ENCODE results near the gene RASL10B.

The RASL10B gene

GRCh38 chr17:35717475-35717874 lies 14.0 kb upstream of the RASL10B start:
- no peak for DNase-seq (ENCODE audit: low spot score)

- no peak for DNase-seq (ENCODE audit: low spot score)
Observed at GRCh38 chr17:35723735-35724134, 7.7 kb upstream of the RASL10B start.

GRCh38 chr17:35725058-35725457 lies 6.4 kb upstream of the RASL10B start:
- DNase-seq (ENCODE audit: low spot score): no peak

GRCh38 chr17:35725802-35726126 lies 5.7 kb upstream of the RASL10B start:
- DNase-seq (ENCODE audit: low spot score): no peak

GRCh38 chr17:35726127-35726952 lies 5.1 kb upstream of the RASL10B start:
- peak; percentile 35 for DNase-seq (ENCODE audit: low spot score)

GRCh38 chr17:35726953-35727460 lies 4.4 kb upstream of the RASL10B start:
- DNase-seq (ENCODE audit: low spot score): no peak

DNA sequence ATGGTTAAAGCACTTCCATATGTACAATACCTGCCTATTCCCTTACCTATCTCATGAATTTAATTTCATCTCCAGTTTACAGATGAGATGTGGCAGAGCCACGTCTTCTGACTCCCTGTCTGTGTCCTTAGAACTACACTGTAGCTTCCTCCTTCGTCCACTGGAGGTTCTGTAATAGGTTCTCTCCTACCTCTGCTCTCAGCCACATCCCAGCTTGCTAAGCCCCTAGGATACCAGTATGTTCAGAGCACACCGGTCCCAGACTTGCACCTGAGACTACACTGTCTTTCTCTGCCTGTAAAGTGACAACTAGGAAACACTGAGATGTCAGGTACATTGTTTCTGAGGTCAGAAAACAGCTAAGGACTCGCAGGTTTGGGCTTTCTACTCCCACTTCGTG lies 3.8 kb upstream of the RASL10B start:
- no peak for DNase-seq (ENCODE audit: low spot score)

GRCh38 chr17:35728551-35728950 lies 2.9 kb upstream of the RASL10B start:
- DNase-seq (ENCODE audit: low spot score): no peak

DNA sequence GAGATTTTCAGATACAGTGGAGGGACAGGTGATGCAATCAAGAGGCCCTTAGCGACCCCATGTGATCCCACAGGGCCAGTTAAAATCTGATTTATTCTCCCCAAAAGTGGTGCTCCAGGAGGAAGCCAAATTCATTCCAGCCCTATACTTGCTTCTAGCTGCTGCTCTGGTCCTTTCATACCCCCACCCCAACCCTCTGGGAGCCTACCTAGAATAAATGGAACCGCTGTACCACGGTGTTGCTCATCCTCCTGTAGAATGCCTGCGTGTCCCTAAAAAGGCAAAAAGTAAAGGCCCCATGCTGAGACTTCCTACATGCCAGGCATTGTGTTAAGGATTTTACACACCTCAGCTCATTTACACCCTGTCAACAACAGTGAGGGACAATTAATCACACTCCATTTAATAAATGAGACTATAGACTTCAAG lies 2.0 kb upstream of the RASL10B start:
- no peak for DNase-seq (ENCODE audit: low spot score)

GRCh38 chr17:35730400-35731005 lies 936 bp upstream of the RASL10B start:
- DNase-seq (ENCODE audit: low spot score): no peak

DNA sequence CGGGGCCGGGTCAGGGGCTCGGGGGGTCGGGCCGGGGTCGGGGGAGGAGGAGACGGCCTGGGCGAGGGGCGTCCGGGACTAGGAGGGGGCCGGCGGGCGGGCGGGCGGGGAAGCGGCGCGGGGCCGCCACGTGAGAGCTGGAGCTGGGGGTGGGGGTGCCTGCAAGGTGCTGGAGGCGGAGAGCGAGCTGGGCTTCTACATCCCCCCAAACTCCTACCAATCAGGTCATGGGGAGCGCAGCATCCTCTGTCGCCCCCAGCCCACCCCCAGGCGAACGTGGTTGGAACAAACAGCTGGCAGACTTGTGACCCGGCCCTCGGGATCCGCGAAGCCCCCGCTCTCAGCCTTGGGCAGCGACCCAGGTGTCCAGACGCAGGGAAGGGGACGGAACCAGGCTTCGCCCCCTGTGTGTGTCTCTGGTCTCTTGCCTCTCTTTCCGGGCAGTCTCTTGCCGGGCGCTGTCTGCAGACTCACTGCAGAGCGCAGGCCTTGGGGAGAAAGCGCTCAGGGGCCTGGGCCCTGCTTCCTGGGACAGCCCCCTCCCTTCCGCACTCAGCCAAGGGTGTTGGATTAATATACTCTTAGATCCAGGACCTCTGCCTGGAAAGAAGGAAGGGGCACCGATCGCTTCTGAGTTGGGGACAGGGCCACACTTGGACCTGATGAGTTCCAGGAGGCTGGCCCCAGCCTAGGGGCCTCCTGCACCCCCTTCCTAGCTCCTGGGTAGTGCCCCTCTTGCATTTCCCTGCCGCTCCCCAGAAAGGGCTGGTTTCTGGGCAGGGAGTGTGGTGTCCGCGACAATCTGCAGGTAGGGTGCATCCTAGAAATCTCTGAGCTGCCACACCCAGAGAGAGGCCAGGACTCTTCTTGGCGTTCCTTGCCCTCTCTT lies 722 bp downstream of the RASL10B start:
- peak; percentile 47 for DNase-seq (ENCODE audit: low spot score)

DNA sequence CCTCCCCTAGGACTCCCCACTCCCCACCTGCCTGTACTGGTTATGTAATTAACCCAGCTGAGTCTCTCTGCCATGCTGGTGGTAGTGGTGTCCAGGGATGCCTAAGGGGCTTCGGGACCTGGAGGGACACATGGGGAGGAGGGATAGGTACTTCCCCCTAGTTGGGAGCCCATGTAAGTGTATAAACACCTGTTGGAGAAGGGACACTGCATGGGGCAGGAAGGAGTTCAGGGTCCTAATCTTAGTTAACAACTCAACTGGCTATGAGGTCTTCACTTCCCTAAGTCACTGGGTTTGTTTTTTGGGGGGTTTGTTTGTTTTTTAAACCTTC lies 1.3 kb downstream of the RASL10B start:
- no peak for DNase-seq (ENCODE audit: low spot score)

DNA sequence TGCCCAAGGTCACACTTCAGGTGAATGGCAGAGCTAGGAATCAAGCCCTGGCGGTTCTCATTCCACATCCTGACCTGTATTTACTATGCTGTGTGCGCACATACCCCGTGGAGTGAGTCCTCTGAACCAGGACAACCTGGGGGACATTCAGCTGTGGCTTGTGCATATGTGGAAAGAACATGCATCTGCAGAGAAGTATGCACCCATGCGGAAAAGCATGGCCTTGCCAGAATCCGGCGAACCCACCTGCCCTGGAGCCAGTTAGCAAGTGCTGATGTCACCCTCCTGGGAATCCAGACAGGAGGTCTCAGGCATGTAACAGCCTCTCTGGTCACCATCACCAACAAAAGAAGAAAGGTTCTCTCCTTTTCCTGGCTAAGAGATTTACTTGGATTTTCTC lies 1.9 kb downstream of the RASL10B start:
- no peak for DNase-seq (ENCODE audit: low spot score)

DNA sequence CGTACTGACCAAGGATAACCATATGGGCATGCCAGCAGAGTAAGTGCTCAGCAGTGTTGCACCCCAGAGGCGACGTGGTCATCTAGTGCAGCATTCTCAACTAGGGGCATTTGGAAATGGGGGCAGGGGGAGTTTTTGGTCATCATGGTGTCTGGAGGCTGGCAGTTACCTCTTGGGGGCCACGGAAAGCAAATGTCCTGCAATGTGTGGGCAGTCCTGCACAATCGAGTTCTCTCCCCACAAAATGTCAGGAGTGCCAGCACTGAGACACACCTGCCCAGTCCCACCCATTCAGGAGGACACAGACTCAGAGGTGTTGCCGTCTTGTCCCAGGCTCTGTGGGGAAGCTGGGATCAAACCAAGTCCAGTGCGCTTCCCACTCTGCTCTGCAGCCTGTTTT lies 3.0 kb downstream of the RASL10B start:
- DNase-seq (ENCODE audit: low spot score): no peak

GRCh38 chr17:35735036-35735805 lies 3.8 kb downstream of the RASL10B start:
- no peak for DNase-seq (ENCODE audit: low spot score)

GRCh38 chr17:35736236-35736635 lies 4.8 kb downstream of the RASL10B start:
- no peak for DNase-seq (ENCODE audit: low spot score)

- DNase-seq (ENCODE audit: low spot score): no peak
Observed at GRCh38 chr17:35738519-35739133, 7.2 kb downstream of the RASL10B start.

DNA sequence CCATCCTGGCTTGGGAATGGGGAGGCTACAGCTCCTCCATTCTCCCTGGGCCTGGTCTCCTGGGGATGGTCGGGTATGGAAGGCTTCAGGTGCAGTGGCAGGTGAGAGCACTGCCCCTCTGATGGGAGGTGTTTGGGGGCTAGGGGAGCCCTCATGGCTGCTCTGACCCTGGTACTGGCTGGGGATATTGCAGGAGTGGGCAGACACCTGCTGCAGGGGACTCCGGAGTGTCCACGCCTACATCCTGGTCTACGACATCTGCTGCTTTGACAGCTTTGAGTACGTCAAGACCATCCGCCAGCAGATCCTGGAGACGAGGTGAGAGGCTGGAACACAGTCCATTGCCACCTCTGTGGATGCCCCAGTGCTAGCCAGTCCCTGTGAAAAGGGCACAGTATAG lies 8.8 kb downstream of the RASL10B start:
- DNase-seq (ENCODE audit: low spot score): no peak

DNA sequence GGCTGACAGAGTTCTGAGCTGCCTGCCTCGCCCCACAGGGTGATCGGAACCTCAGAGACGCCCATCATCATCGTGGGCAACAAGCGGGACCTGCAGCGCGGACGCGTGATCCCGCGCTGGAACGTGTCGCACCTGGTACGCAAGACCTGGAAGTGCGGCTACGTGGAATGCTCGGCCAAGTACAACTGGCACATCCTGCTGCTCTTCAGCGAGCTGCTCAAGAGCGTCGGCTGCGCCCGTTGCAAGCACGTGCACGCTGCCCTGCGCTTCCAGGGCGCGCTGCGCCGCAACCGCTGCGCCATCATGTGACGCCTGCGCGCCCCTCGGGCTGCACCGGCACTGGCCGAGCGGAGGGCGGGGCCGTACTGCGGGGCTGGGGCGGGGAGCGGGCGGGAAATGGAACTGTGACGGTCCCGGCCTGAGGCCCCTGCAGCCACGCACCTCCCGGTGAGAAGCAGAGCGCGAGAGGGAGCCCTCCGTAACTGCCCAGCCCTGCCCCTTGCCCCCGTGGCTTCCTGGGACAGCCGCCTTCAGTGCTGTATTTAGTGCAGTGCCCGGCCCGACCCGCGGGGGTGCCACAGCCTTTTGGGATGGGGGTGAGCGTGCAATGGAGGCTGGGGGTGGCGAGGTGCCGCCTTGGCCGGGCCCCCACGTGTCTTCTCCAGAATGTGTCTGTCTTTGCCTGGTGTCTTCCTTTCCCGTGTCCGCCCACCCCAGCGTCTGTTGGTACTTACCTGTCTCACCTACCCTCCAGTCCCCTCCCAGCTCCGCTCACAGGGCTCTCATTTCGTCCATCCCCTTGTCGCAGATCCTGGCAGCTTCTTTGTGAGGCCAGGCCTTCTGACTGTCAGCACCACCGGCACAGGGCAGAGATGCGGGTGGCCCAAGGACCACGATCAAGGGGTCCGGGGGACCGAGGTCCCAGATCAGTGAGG lies 9.8 kb downstream of the RASL10B start:
- peak; percentile 82 for DNase-seq (ENCODE audit: low spot score)

DNA sequence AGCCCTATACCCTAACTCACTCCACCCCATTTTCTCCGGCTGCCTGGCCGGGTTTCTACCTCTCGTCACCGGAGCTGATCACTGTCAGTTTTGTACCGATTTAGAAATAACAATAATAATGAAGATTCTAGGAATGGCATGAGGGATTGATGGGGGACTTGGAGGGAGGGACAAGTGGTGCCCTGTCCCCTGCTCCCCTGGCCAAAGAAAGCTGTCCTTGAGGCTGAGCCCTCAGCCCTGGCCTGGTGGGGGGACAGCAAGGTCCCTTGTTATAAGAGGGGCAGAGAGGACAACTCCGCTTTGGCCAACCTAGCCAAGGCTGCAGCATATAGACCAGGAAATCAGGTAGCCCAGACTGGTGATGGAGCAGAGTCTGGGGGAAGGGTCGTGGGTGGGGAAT lies 11.1 kb downstream of the RASL10B start:
- DNase-seq (ENCODE audit: low spot score): no peak

All from iPS-NIHi11 (cell line).